ENCODE measurements around the gene DCANP1. TPM values are rescaled to one million over a fixed set of nuclear protein-coding genes. Genes with fewer than 3 reads are reported as not detected.

Gene DCANP1
- total RNA-seq, 1 experiment from 2014 or later = not detected

DNA sequence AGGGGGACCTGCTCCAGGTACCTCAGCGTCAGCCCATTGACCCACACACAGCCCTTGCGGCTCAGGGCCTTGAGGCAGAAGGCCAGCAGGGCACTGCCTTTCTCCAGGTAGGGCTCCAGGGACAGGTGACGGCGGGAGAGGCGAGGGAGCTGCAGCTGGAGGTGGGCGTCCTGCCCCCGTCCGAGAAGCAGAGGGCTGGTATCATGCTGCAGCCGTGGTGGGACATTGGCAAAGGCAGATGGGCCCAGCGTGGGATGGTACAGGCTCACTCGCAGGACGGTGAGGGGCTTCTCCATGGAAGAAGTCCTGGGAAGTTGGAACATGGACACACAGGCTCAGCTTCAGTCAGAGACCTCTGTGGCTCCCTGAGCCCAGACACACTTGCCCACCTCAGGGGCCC, 2.5 kb upstream of the DCANP1 start:
- peaks cover 9% of the 10 kb centered on the region for H3K4me1 Mint-ChIP-seq
- peaks cover 11% of the 10 kb centered on the region; the same call in 1 of the 2 replicates for H3K27me3 Mint-ChIP-seq (ENCODE audit: low read depth)
- no peaks in the 10 kb centered on the region for H3K9me3 Mint-ChIP-seq
- CTCF ChIA-PET = interaction anchor here (1.1 to 2.9 kb wide), 3 partner anchors 9 to 16 kb away, joined by 3 to 19 read pairs (median 10); no protein-coding TSS in a partner anchor
- TF ChIP-seq ATF1 (CRISPR knock-in tag; IDR thresholded peaks at IDR 0.05) (no peak), KAT7 (CRISPR knock-in tag; IDR thresholded peaks at IDR 0.05; ENCODE audit: borderline replicate concordance) (no peak), ZNF396 (CRISPR knock-in tag; IDR thresholded peaks at IDR 0.05; ENCODE audit: borderline replicate concordance) (no peak), SP1 (CRISPR knock-in tag; conservative IDR thresholded peaks at IDR 0.05) (no peak), MYBL2 (CRISPR knock-in tag; IDR thresholded peaks at IDR 0.05) (no peak), CREB1 (CRISPR knock-in tag; IDR thresholded peaks at IDR 0.05) (no peak), GTF2I (CRISPR knock-in tag; conservative IDR thresholded peaks at IDR 0.05) (no peak), NFE2L1 (CRISPR knock-in tag; IDR thresholded peaks at IDR 0.05) (no peak), ZBTB21 (CRISPR knock-in tag; IDR thresholded peaks at IDR 0.05; ENCODE audit: borderline replicate concordance) (no peak), HMGA2 (CRISPR knock-in tag; IDR thresholded peaks at IDR 0.05) (no peak), RORB (CRISPR knock-in tag; IDR thresholded peaks at IDR 0.05) (no peak), FOXP1 (CRISPR knock-in tag; IDR thresholded peaks at IDR 0.05; ENCODE audit: borderline replicate concordance) (no peak), ETV6 (CRISPR knock-in tag; IDR thresholded peaks at IDR 0.05) (no peak)
- TF ChIP-seq, protein P1, sequence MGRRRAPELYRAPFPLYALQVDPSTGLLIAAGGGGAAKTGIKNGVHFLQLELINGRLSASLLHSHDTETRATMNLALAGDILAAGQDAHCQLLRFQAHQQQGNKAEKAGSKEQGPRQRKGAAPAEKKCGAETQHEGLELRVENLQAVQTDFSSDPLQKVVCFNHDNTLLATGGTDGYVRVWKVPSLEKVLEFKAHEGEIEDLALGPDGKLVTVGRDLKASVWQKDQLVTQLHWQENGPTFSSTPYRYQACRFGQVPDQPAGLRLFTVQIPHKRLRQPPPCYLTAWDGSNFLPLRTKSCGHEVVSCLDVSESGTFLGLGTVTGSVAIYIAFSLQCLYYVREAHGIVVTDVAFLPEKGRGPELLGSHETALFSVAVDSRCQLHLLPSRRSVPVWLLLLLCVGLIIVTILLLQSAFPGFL (CRISPR knock-in tag; IDR thresholded peaks at IDR 0.05; ENCODE audit: borderline replicate concordance) = no peak
- TF ChIP-seq, protein P2, sequence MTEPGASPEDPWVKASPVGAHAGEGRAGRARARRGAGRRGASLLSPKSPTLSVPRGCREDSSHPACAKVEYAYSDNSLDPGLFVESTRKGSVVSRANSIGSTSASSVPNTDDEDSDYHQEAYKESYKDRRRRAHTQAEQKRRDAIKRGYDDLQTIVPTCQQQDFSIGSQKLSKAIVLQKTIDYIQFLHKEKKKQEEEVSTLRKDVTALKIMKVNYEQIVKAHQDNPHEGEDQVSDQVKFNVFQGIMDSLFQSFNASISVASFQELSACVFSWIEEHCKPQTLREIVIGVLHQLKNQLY (CRISPR knock-in tag; IDR thresholded peaks at IDR 0.05) = no peak
- TF ChIP-seq, protein P3, sequence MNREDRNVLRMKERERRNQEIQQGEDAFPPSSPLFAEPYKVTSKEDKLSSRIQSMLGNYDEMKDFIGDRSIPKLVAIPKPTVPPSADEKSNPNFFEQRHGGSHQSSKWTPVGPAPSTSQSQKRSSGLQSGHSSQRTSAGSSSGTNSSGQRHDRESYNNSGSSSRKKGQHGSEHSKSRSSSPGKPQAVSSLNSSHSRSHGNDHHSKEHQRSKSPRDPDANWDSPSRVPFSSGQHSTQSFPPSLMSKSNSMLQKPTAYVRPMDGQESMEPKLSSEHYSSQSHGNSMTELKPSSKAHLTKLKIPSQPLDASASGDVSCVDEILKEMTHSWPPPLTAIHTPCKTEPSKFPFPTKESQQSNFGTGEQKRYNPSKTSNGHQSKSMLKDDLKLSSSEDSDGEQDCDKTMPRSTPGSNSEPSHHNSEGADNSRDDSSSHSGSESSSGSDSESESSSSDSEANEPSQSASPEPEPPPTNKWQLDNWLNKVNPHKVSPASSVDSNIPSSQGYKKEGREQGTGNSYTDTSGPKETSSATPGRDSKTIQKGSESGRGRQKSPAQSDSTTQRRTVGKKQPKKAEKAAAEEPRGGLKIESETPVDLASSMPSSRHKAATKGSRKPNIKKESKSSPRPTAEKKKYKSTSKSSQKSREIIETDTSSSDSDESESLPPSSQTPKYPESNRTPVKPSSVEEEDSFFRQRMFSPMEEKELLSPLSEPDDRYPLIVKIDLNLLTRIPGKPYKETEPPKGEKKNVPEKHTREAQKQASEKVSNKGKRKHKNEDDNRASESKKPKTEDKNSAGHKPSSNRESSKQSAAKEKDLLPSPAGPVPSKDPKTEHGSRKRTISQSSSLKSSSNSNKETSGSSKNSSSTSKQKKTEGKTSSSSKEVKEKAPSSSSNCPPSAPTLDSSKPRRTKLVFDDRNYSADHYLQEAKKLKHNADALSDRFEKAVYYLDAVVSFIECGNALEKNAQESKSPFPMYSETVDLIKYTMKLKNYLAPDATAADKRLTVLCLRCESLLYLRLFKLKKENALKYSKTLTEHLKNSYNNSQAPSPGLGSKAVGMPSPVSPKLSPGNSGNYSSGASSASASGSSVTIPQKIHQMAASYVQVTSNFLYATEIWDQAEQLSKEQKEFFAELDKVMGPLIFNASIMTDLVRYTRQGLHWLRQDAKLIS (CRISPR knock-in tag; IDR thresholded peaks at IDR 0.05; ENCODE audit: borderline replicate concordance) = no peak
- TF ChIP-seq, protein P4, sequence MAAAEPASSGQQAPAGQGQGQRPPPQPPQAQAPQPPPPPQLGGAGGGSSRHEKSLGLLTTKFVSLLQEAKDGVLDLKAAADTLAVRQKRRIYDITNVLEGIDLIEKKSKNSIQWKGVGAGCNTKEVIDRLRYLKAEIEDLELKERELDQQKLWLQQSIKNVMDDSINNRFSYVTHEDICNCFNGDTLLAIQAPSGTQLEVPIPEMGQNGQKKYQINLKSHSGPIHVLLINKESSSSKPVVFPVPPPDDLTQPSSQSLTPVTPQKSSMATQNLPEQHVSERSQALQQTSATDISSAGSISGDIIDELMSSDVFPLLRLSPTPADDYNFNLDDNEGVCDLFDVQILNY (CRISPR knock-in tag; IDR thresholded peaks at IDR 0.05) = no peak
- TF ChIP-seq, protein P5, sequence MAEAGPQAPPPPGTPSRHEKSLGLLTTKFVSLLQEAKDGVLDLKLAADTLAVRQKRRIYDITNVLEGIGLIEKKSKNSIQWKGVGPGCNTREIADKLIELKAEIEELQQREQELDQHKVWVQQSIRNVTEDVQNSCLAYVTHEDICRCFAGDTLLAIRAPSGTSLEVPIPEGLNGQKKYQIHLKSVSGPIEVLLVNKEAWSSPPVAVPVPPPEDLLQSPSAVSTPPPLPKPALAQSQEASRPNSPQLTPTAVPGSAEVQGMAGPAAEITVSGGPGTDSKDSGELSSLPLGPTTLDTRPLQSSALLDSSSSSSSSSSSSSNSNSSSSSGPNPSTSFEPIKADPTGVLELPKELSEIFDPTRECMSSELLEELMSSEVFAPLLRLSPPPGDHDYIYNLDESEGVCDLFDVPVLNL (CRISPR knock-in tag; IDR thresholded peaks at IDR 0.05; ENCODE audit: borderline replicate concordance, low read depth) = no peak
- DNase-seq (ENCODE audit: low spot score) (no peak), ATAC-seq (no peak)
- H3K36me3 Mint-ChIP-seq = no peaks in the 10 kb centered on the region
- H3K4me3 Mint-ChIP-seq = no peak overlapping the region
- no peak overlapping the region for H3K27ac Mint-ChIP-seq
- POLR2A ChIA-PET = no interaction called here

Measured in WTC11 (cell line).